Measurements from ENCODE around the gene DHCR7.
A peak's percentile ranks its signal among the peaks of the same experiment; 100 is the strongest.

The DHCR7 gene, protein sequence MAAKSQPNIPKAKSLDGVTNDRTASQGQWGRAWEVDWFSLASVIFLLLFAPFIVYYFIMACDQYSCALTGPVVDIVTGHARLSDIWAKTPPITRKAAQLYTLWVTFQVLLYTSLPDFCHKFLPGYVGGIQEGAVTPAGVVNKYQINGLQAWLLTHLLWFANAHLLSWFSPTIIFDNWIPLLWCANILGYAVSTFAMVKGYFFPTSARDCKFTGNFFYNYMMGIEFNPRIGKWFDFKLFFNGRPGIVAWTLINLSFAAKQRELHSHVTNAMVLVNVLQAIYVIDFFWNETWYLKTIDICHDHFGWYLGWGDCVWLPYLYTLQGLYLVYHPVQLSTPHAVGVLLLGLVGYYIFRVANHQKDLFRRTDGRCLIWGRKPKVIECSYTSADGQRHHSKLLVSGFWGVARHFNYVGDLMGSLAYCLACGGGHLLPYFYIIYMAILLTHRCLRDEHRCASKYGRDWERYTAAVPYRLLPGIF

DNA sequence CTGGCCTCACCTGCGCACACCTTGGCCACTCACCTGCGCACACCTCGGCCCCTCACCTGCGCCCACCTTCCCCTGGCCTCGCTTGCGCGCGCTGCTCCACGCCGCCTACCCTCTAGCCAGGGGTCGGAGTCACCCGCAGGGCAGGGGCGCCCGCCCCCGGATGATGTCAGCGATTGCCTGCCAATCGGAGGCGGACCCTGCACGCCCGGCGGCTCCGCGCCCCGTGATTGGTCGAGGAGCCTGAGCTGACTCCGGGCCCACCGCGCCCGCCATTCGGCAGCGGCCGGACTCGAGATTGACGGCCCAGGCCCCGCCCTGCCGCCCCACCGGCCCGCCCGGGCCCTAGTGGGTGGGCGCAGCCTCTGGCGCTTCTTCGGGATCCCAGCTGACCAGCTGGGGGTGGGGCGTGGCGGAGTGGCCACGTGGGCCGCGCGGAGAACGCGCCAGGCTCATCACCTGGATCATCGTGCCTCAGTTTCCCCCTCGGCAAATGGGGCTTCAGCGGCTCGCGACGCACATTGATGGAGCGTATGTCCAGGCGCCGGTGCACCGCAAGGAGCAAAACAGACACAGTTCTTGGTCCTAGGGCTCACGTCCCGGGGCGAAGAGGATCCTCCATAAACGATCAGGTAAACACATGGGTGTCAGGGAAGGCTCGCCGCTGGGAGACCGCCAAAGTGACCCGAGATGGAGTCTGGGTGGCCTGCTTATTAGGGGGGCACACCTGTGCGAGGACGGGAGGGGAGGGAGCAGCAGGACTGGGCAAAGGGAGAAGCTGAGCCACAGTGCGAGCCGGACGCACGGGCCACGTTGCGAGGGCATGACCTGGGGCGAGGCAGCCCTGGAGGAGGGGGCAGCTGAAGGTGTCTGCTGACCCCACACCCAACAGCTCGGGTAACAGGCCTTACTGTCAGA lies at the start of gene DHCR7:
Gene DHCR7 (minus strand): TSS at position 137 of the 915 bp plus-strand sequence. CDS start 3,441 bp downstream, outside the sequence.
- TF ChIP-seq, protein P1, sequence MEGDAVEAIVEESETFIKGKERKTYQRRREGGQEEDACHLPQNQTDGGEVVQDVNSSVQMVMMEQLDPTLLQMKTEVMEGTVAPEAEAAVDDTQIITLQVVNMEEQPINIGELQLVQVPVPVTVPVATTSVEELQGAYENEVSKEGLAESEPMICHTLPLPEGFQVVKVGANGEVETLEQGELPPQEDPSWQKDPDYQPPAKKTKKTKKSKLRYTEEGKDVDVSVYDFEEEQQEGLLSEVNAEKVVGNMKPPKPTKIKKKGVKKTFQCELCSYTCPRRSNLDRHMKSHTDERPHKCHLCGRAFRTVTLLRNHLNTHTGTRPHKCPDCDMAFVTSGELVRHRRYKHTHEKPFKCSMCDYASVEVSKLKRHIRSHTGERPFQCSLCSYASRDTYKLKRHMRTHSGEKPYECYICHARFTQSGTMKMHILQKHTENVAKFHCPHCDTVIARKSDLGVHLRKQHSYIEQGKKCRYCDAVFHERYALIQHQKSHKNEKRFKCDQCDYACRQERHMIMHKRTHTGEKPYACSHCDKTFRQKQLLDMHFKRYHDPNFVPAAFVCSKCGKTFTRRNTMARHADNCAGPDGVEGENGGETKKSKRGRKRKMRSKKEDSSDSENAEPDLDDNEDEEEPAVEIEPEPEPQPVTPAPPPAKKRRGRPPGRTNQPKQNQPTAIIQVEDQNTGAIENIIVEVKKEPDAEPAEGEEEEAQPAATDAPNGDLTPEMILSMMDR (IDR thresholded peaks at IDR 0.05; ENCODE audit: low read depth, low read length): no peak
- peak; percentile 81 for DNase-seq (ENCODE audit: extremely low read depth, low read depth)

DNA sequence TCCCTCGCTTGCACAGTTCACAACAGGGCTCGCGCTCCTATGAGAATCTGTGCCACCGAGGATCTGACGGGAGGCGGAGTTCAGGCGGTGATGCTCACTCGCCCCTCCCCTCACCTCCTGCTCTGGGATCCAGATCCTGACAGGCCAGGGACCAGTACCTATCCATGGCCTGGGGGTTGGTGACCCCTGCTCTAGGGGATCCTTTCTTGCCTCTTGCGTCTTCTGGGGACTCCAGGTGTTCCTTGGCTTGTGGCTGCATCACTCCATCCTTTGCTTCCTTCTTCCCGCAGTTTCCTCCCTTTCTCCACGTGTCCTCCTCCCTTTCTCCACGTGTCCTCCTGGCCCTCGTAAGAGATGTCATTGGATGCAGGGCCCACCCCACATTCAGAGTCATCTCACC lies 48.2 kb upstream of the DHCR7 start:
- DNase-seq (ENCODE audit: extremely low read depth, low read depth): no peak
- TF ChIP-seq, protein P1 (IDR thresholded peaks at IDR 0.05; ENCODE audit: low read depth, low read length): no peak

DNA sequence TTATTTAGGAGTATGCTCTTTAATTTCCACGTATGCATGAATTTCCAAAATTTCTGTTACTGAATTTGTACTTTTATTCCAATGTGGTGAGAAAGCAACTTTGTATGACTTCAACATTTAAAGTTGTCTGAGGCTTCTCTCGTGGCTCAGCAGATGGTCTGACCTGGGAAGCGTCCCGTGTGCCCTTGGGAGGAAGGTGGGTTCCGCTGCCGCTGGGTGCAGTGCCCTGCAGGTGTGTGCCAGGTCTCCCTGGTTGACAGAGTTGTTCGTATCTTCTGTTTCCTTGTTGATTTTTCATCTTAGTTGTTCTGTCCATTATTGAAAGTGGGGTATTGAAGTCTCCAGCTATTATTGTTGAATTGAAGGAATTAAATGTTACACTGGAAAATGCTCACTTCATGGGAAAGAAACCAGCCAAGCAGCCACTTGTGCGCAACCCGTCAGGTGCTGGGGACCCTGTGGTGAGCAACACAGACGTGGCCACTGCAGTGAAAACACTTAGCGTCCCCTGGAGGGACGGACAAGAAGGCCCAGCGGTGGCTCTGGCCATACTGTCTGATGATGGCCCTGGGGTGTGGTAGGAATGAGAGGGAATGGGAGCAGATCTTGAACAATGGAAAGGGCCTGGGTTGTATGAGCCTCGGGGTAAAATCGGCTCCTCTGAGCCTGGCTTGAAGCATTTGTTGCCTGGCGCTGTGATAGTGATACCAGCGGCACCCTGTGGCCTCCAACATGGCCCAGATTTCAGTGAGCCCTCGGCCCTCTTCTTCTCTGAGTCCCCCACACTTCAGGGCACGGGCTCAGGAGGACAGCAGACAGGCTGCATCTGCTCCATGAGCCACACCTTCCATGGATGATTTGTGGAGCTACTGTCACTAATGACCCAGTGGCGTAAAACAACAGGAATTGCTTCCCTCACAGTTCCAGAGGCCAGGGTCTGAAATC lies 47.4 kb upstream of the DHCR7 start:
- DNase-seq (ENCODE audit: extremely low read depth, low read depth): no peak
- TF ChIP-seq, protein P1 (IDR thresholded peaks at IDR 0.05; ENCODE audit: low read depth, low read length): no peak

DNA sequence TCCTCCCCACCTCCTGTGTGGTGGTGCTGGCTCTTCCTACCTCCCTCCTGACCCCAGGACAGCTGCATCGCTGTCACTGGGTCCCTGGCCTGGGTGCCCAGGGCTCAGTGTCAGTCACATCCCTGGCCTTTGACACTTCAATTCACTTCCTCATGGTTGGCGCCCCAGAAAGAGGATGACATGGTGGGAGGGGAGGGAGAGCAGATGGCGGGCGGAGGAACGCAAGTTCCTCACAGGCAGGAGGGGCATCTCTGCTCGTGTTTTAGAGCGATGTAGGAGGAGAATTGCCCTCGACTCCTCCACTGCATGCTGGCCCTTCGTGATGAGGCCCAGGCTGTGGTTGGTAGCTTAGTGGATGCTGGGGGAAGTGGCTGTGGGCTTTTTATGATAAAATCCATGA lies 43.7 kb upstream of the DHCR7 start:
- TF ChIP-seq, protein P1 (IDR thresholded peaks at IDR 0.05; ENCODE audit: low read depth, low read length): no peak
- no peak for DNase-seq (ENCODE audit: extremely low read depth, low read depth)

DNA sequence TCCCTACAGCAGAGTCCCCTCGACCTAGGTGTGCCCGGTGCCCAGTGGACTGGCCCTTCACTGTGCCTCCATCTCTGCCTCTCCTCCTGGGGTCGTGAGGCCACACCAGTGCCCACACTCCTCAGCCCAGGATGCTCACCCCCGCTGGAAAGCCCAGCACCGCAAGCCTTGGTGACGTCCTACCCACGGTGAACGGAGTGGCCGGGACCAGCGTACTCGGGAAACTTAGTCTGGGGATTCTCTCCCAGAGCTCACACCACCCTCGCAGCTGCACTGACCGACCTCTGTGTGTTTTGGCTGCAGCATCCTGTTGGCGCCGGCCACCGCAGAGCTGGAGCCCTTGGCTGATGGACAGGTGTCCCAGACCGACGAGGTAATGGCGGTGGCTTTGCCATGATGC lies 43.3 kb upstream of the DHCR7 start:
- DNase-seq (ENCODE audit: extremely low read depth, low read depth): no peak
- TF ChIP-seq, protein P1 (IDR thresholded peaks at IDR 0.05; ENCODE audit: low read depth, low read length): no peak

DNA sequence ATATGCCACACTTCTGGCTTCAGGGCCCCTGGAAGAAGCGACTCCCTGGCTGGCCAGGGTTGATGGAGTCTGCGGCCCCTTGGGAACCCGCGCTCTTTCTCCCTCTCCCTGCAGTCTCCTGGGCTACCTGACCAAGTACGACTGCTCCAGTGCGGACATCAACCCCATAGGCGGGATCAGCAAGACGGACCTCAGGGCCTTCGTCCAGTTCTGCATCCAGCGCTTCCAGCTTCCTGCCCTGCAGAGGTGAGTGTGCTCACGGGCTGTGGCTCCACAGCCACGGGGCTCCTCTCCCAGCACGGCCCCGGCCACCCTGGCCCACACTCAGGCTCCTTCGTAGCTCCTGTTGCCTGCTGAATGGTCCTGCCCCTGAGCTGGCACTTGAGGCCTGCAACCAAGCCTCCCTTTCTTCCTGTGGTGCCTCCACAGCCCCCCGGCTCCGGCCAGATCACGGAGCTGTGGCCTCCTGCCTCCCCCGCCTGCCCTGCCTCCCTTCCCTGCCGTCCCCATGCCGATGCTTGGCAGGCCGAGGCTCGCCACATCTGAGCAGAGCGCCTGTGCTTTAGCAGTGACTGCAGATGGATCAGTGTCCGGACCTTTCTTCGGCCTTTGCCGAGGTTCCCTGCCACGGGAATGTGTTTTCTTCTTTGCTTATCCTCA lies 42.7 kb upstream of the DHCR7 start:
- TF ChIP-seq, protein P1 (IDR thresholded peaks at IDR 0.05; ENCODE audit: low read depth, low read length): no peak
- no peak for DNase-seq (ENCODE audit: extremely low read depth, low read depth)

Data from AG09319 (cell line).